Tibial nerve (tissue), 4 donors: ENCODE measurements around the gene SUGCT. TPM values are rescaled to one million over a fixed set of nuclear protein-coding genes. Genes with fewer than 3 reads are reported as not detected.

Experiments
- DNase-seq, 2 donors: peaks; one replicate each; pipeline ENCODE4 v3.0.0-alpha.2; 2019; ENCODE audit warnings: low spot score in 2 of 2
- H3K27ac ChIP-seq, 4 donors: fragments of 200-600 bp; sonication (generic) in 3 of 4; one replicate each; pipeline ENCODE4 v1.5.1; 2017 to 2019; ENCODE audit warnings: mild to moderate bottlenecking in 1 of 4
- H3K27me3 ChIP-seq, 2 donors: fragments of 200-600 bp; sonication (generic) in 1 of 2; one replicate each; pipeline versions ENCODE4 v1.5.1 to v1.6.0; 2017 to 2019
- H3K36me3 ChIP-seq, 3 donors: fragments of 200-600 bp; sonication (generic); one replicate each; pipeline ENCODE4 v1.5.1; 2018 to 2019
- H3K4me1 ChIP-seq, 4 donors: fragments of 200-600 bp; sonication (generic) in 3 of 4; one replicate each; pipeline ENCODE4 v1.5.1; 2017 to 2019
- H3K4me3 ChIP-seq, 4 donors: fragments of 200-600 bp; sonication (generic) in 3 of 4; one replicate each; pipeline ENCODE4 v1.5.1; 2017 to 2019; ENCODE audit warnings: mild to moderate bottlenecking in 1 of 4, moderate library complexity in 1 of 4
- H3K9me3 ChIP-seq, 4 donors: fragments of 200-600 bp; sonication (generic) in 3 of 4; one replicate each; pipeline ENCODE4 v1.5.1; 2017 to 2019
- EP300 ChIP-seq, 2 donors: sonication (generic); formaldehyde crosslinking; IDR thresholded peaks; one replicate each; pipeline ENCODE4 v1.6.1; 2017; ENCODE audit warnings: antibody characterized with exemption in 2 of 2, mild to moderate bottlenecking in 1 of 2
- POLR2A ChIP-seq, 2 donors: fragments of 450-650 bp; IDR thresholded peaks; one replicate each; pipeline ENCODE4 v1.6.1; 2017; ENCODE audit warnings: antibody characterized with exemption in 2 of 2, mild to moderate bottlenecking in 2 of 2, moderate library complexity in 2 of 2
- WGBS, 2 donors: methylation state at CpG; one replicate each; pipeline ENCODE4 v1.1.5; 2018; 5-methylcytosine and 5-hydroxymethylcytosine counted together
- total RNA-seq, 4 donors: library from RNA; depleted of rRNA; stranded (reverse); fragments of >200 nt; gene quantifications; one replicate each; pipeline ENCODE4 v1.1.0, GENCODE V29; 2016
- TF ChIP-seq, protein P1 (sequence below), 5 experiments: fragments of 200-600 bp in 3 of 5; fragments of 450-650 bp in 2 of 5; sonication (generic) in 3 of 5; IDR thresholded peaks; one replicate each; pipeline ENCODE4 v1.5.1; 2016 to 2019; ENCODE audit warnings: antibody characterized with exemption in 5 of 5, mild to moderate bottlenecking in 3 of 5, moderate library complexity in 2 of 5

The SUGCT gene
- total RNA-seq, 4 donors from 2014 or later: 2.7 to 20.8 (median 6.2) TPM

DNA sequence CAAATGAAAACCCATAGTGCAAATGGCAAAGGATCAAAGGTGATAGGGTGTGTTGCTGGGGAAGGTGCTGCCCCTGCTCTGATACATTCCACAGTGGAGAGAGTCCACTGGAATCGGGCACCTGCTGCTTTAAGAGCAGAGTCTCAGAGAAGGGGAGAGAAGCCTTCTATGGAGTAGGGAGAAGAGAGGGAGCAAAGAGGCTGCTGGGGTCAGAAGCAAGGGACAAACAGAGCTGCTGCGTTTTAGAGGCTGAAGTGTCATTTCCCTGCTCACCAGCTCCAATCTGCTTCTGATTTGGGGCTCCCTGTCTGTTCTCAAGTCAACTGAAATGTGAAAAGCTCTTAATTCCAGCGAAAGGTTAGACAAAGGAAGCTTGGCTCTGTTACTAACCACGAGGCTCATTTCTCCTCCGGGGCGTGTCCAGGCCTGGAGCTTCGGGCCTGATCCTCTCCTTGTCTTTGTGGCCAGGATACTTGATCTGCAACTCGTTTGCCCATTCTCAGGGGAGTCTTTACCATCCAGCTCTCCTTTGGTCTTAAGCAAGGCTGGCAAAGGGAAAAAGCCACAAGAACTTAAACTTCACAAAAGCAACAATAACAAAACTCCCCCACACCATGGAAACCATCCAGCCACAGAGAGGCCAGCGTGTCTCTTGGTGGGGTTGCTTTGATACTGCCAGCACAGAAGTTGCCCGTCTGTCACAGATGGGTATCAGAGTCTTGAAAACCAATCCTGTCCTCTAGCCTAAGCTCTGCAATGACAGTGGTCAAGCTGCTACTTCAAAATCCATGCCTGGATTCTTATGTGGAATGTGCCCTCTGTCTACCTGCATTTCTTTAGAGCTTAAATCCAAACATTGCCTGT lies 692.6 kb downstream of the SUGCT start:
- H3K27ac ChIP-seq: peak overlapping the region in 3 of 4 donors; percentile 60 to 72 (median 61)
- H3K9me3 ChIP-seq: no peaks in the 10 kb centered on the region
- 32 to 47% methylated on average over 10 of the region's 10 CpGs for WGBS, 2 donors
- H3K4me3 ChIP-seq: no peak overlapping the region
- DNase-seq: peak in 1 of 2 donors; percentile 25
- H3K36me3 ChIP-seq: no peaks in the 10 kb centered on the region
- no peaks in the 10 kb centered on the region for H3K27me3 ChIP-seq
- peaks cover 0 to 48% (median 2%) of the 10 kb centered on the region in 4 donors for H3K4me1 ChIP-seq
- peak in 1 of 2 donors; percentile 17 for TF ChIP-seq EP300 (IDR thresholded peaks at IDR 0.05)
- no peak for TF ChIP-seq POLR2A (IDR thresholded peaks at IDR 0.05)
- TF ChIP-seq, protein P1, sequence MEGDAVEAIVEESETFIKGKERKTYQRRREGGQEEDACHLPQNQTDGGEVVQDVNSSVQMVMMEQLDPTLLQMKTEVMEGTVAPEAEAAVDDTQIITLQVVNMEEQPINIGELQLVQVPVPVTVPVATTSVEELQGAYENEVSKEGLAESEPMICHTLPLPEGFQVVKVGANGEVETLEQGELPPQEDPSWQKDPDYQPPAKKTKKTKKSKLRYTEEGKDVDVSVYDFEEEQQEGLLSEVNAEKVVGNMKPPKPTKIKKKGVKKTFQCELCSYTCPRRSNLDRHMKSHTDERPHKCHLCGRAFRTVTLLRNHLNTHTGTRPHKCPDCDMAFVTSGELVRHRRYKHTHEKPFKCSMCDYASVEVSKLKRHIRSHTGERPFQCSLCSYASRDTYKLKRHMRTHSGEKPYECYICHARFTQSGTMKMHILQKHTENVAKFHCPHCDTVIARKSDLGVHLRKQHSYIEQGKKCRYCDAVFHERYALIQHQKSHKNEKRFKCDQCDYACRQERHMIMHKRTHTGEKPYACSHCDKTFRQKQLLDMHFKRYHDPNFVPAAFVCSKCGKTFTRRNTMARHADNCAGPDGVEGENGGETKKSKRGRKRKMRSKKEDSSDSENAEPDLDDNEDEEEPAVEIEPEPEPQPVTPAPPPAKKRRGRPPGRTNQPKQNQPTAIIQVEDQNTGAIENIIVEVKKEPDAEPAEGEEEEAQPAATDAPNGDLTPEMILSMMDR (IDR thresholded peaks at IDR 0.05): no peak

DNA sequence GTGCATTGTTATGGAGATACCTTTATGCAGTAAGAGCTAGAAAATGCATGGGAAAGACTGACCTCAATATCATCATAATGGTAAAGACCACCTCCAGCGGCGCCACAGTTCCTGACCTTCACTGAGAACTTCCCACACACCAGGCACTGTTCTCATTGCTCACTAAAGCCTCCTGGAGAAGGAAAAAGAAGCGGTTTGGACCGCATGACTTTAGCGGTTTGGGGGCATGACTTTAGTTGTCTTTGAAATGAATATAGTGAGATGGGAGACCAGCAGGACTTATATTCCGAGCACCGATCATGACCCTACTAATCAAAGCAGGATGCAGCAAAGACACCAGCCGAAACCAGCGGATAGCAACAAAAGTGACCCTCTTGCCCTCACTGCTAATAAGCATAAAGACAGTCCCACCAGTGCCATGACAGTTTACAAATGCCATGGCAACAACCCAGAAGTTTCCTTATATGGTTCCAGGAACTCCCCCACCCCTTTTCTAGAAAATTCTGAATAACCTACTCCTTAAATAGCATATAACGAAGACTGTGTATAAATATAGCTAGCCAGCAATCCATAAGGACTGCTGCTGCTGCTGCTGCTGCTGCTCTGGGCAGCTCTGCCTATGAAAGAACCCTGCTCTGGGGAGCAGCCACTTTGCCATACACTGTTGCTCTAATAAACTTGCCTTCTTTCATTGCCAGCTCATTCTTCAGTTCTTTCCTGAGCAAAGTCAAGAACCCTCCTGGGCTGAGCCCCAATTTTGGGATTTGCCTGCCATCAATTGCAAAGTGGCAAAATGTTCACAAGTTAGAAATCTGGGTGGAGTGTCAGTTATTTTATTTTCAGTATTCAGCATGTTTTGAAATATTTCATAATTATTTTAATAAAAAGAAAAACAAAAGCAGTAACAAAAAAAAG lies 694.1 kb downstream of the SUGCT start:
- H3K4me3 ChIP-seq: no peak overlapping the region
- H3K9me3 ChIP-seq: no peaks in the 10 kb centered on the region
- WGBS, 2 donors: 80 to 90% methylated on average over 10 of the region's 10 CpGs
- TF ChIP-seq EP300 (IDR thresholded peaks at IDR 0.05) (no peak), POLR2A (IDR thresholded peaks at IDR 0.05) (no peak)
- TF ChIP-seq, protein P1 (IDR thresholded peaks at IDR 0.05): no peak
- H3K27ac ChIP-seq: no peak overlapping the region
- H3K36me3 ChIP-seq: no peaks in the 10 kb centered on the region
- no peaks in the 10 kb centered on the region for H3K27me3 ChIP-seq
- no peak for DNase-seq
- H3K4me1 ChIP-seq: peaks cover 0 to 48% (median 2%) of the 10 kb centered on the region in 4 donors

DNA sequence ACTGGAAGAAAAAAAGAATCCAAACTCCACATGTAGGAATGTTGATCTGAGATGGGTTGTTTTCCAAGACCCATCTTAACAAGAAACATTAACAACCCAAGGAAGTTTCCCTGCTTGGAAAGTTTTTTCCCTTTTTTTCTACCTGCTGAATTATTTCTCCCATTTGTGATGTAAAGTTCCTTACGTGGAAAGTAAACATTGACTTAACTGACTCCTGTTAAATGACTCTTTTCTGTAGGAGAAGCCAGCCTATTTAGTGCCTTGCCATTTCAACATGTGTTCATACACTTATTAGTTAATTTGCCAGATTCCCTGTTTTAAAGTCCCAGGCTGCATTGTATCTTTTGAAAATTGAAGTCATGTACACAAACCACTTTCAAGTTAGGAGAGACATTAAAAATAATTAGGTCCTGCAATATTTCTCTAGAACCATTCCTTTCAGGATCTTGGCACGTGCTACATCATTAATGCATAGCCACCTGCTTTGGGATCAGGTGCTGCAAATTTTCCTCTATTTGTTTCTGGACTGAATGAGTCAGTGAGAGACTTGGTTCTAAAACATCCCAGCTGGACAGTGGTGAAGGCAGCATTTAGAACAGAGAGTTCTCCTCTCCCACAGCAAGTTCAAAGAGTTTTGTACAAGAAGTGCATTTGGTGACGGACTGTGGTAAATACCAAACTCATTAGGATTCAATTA lies 698.5 kb downstream of the SUGCT start:
- H3K27ac ChIP-seq: no peak overlapping the region
- no peak overlapping the region for H3K4me3 ChIP-seq
- WGBS, 2 donors: 70 to 77% methylated on average over 3 of the region's 3 CpGs
- H3K4me1 ChIP-seq: peaks cover 0 to 20% (median 0%) of the 10 kb centered on the region in 4 donors
- DNase-seq: no peak
- peaks cover 0 to 5% (median 0%) of the 10 kb centered on the region in 4 donors for H3K9me3 ChIP-seq
- no peaks in the 10 kb centered on the region for H3K27me3 ChIP-seq
- no peak for TF ChIP-seq POLR2A (IDR thresholded peaks at IDR 0.05)
- TF ChIP-seq, protein P1 (IDR thresholded peaks at IDR 0.05): no peak
- TF ChIP-seq EP300 (IDR thresholded peaks at IDR 0.05): no peak
- H3K36me3 ChIP-seq: no peaks in the 10 kb centered on the region

DNA sequence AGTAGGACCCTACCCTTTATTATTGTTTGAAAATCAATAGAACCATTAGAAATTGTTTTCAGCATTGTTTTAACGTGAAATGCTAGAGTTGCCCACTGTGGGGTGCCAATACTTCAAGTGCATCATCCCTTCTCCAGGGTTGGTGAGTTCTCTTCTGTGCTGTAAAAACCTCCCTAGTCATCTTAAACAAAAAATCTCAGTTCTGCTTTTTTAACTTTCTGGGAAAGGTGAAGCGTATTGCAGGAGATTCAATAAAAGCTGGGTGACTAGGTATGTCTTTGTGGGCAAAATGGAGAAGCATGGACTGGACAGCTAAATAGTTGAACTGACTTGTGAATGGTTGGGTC lies 699.1 kb downstream of the SUGCT start:
- no peak overlapping the region for H3K4me3 ChIP-seq
- TF ChIP-seq, protein P1 (IDR thresholded peaks at IDR 0.05): no peak
- TF ChIP-seq EP300 (IDR thresholded peaks at IDR 0.05) (no peak), POLR2A (IDR thresholded peaks at IDR 0.05) (no peak)
- no peak for DNase-seq
- no peaks in the 10 kb centered on the region for H3K27me3 ChIP-seq
- H3K36me3 ChIP-seq: no peaks in the 10 kb centered on the region
- peaks cover 0 to 15% (median 0%) of the 10 kb centered on the region in 4 donors for H3K4me1 ChIP-seq
- peaks cover 0 to 5% (median 0%) of the 10 kb centered on the region in 4 donors for H3K9me3 ChIP-seq
- WGBS, 2 donors: 65 to 71% methylated on average over 2 of the region's 2 CpGs
- H3K27ac ChIP-seq: no peak overlapping the region
